ENCODE results near the gene TTC39B. TPM values are rescaled to one million over a fixed set of nuclear protein-coding genes. Genes with fewer than 3 reads are reported as not detected.

TTC39B gene
- polyA plus RNA-seq, 1 experiment, result 11.4 TPM

DNA sequence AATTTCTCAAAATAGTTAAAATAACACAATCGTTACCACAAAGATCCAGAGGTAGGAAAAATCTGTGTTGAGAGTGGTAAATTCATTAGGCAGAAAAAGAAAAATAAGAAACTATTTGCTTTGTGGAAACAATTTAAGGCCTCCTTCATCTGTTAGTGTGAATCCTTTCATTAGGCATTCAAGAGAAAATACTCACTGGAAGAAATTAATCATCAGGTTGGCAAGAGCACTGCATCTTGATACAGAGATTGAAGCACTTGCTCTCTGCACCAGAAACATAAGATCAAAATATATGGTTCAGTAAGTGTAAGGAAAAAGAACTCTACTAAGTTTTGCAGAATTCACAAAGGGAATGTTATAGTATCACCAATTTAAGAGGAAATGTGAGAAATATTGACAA lies 44.4 kb downstream of the TTC39B start:
- H3K9me3 ChIP-seq (ENCODE audit: control insufficient read depth, insufficient read depth, low read length), result no peaks in the 10 kb centered on the region
- no peak overlapping the region for H3K27ac ChIP-seq (ENCODE audit: low read depth, low read length)
- TF ChIP-seq, protein P1, sequence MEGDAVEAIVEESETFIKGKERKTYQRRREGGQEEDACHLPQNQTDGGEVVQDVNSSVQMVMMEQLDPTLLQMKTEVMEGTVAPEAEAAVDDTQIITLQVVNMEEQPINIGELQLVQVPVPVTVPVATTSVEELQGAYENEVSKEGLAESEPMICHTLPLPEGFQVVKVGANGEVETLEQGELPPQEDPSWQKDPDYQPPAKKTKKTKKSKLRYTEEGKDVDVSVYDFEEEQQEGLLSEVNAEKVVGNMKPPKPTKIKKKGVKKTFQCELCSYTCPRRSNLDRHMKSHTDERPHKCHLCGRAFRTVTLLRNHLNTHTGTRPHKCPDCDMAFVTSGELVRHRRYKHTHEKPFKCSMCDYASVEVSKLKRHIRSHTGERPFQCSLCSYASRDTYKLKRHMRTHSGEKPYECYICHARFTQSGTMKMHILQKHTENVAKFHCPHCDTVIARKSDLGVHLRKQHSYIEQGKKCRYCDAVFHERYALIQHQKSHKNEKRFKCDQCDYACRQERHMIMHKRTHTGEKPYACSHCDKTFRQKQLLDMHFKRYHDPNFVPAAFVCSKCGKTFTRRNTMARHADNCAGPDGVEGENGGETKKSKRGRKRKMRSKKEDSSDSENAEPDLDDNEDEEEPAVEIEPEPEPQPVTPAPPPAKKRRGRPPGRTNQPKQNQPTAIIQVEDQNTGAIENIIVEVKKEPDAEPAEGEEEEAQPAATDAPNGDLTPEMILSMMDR (IDR thresholded peaks at IDR 0.05; ENCODE audit: low read depth, low read length), result no peak
- no peak for DNase-seq (ENCODE audit: low read depth, low spot score)
- CTCF ChIA-PET, result interaction anchor here (0.6 to 1.5 kb wide), 2 partner anchors 16 to 155 kb away, joined by 3 to 6 read pairs; no protein-coding TSS in a partner anchor
- POLR2A ChIA-PET, result no interaction called here
- H3K4me3 ChIP-seq (ENCODE audit: low read depth, low read length), result no peak overlapping the region
- H3K27me3 ChIP-seq (ENCODE audit: control insufficient read depth, insufficient read depth, low read length), result no peaks in the 10 kb centered on the region

GRCh38 chr9:15256426-15256825 lies 50.6 kb downstream of the TTC39B start:
- H3K27ac ChIP-seq (ENCODE audit: low read depth, low read length), result no peak overlapping the region
- no peak overlapping the region for H3K4me3 ChIP-seq (ENCODE audit: low read depth, low read length)
- H3K9me3 ChIP-seq (ENCODE audit: control insufficient read depth, insufficient read depth, low read length), result no peaks in the 10 kb centered on the region
- TF ChIP-seq, protein P1 (IDR thresholded peaks at IDR 0.05; ENCODE audit: low read depth, low read length), result no peak
- no peaks in the 10 kb centered on the region for H3K27me3 ChIP-seq (ENCODE audit: control insufficient read depth, insufficient read depth, low read length)
- ChIA-PET CTCF (interaction anchor here (0.5 to 0.6 kb wide), 2 partner anchors 46 to 73 kb away, joined by 3 read pairs; no protein-coding TSS in a partner anchor), POLR2A (interaction anchor here (0.6 kb wide), 1 partner anchor 248 kb away, joined by 4 read pairs; no protein-coding TSS in a partner anchor)
- no peak for DNase-seq (ENCODE audit: low read depth, low spot score)

GRCh38 chr9:15253786-15254185 lies 53.2 kb downstream of the TTC39B start:
- H3K9me3 ChIP-seq (ENCODE audit: control insufficient read depth, insufficient read depth, low read length), result no peaks in the 10 kb centered on the region
- DNase-seq (ENCODE audit: low read depth, low spot score), result no peak
- no peak overlapping the region for H3K4me3 ChIP-seq (ENCODE audit: low read depth, low read length)
- TF ChIP-seq, protein P1 (IDR thresholded peaks at IDR 0.05; ENCODE audit: low read depth, low read length), result no peak
- H3K27me3 ChIP-seq (ENCODE audit: control insufficient read depth, insufficient read depth, low read length), result no peaks in the 10 kb centered on the region
- POLR2A ChIA-PET, result no interaction called here
- H3K27ac ChIP-seq (ENCODE audit: low read depth, low read length), result no peak overlapping the region
- CTCF ChIA-PET, result interaction anchor here (0.8 kb wide), 1 partner anchor 40 kb away, joined by 3 read pairs; no protein-coding TSS in a partner anchor

GRCh38 chr9:15253197-15253596 lies 53.8 kb downstream of the TTC39B start:
- POLR2A ChIA-PET, result no interaction called here
- Histone ChIP-seq H3K9me3 (ENCODE audit: control insufficient read depth, insufficient read depth, low read length) (no peaks in the 10 kb centered on the region), H3K27ac (ENCODE audit: low read depth, low read length) (no peak overlapping the region), H3K27me3 (ENCODE audit: control insufficient read depth, insufficient read depth, low read length) (no peaks in the 10 kb centered on the region), H3K4me3 (ENCODE audit: low read depth, low read length) (no peak overlapping the region)
- CTCF ChIA-PET, result interaction anchor here (0.6 to 0.7 kb wide), 2 partner anchors 21 to 45 kb away, joined by 3 read pairs; no protein-coding TSS in a partner anchor
- TF ChIP-seq, protein P1 (IDR thresholded peaks at IDR 0.05; ENCODE audit: low read depth, low read length), result no peak
- no peak for DNase-seq (ENCODE audit: low read depth, low spot score)

- POLR2A ChIA-PET, result no interaction called here
- Histone ChIP-seq H3K27me3 (ENCODE audit: control insufficient read depth, insufficient read depth, low read length) (no peaks in the 10 kb centered on the region), H3K27ac (ENCODE audit: low read depth, low read length) (no peak overlapping the region), H3K9me3 (ENCODE audit: control insufficient read depth, insufficient read depth, low read length) (no peaks in the 10 kb centered on the region), H3K4me3 (ENCODE audit: low read depth, low read length) (no peak overlapping the region)
- DNase-seq (ENCODE audit: low read depth, low spot score), result no peak
- TF ChIP-seq, protein P1 (IDR thresholded peaks at IDR 0.05; ENCODE audit: low read depth, low read length), result no peak
- CTCF ChIA-PET, result interaction anchor here (1.5 kb wide), 1 partner anchor 18 kb away, joined by 4 read pairs; no protein-coding TSS in a partner anchor
Measured at GRCh38 chr9:15249981-15250380, 57.0 kb downstream of the TTC39B start.
